ENCODE measurements around the gene KAT8.
"Not testable (repeated sequence)": the region's sequence is repeated elsewhere in the genome, so short reads cannot be mapped to it uniquely, and the experiment has no call there.

Gene KAT8

GRCh38 chr16:31134625-31135534, 17.4 kb downstream of the KAT8 start:
- no peaks in the 10 kb centered on the region for H3K4me1 ChIP-seq (ENCODE audit: low read length)
- H3K79me2 ChIP-seq (ENCODE audit: low read length), result no peaks in the 10 kb centered on the region
- no peaks in the 10 kb centered on the region for H3K27me3 ChIP-seq (replicated peaks; ENCODE audit: insufficient read depth, low read length)
- no peak overlapping the region for H2AFZ ChIP-seq (ENCODE audit: low read length)
- H3K4me2 ChIP-seq (ENCODE audit: low read depth, low read length), result no peak overlapping the region
- no peak overlapping the region for H3K27ac ChIP-seq (ENCODE audit: low read length)
- H3K9me3 ChIP-seq (replicated peaks; ENCODE audit: insufficient read depth, low read length), result no peaks in the 10 kb centered on the region
- H3K9ac ChIP-seq (ENCODE audit: low read length), result no peak overlapping the region
- no peak for DNase-seq
- no peaks in the 10 kb centered on the region for H3F3A ChIP-seq (ENCODE audit: insufficient read depth, low read length)
- no peak overlapping the region for H3K4me3 ChIP-seq (ENCODE audit: low read length)
- TF ChIP-seq EZH2 (optimal IDR thresholded peaks at IDR 0.05; ENCODE audit: low read depth, low read length) (no peak), EZH2phosphoT487 (IDR thresholded peaks at IDR 0.05; ENCODE audit: low read length) (no peak), CTCF (IDR thresholded peaks at IDR 0.05; ENCODE audit: low read length) (no peak)
- no peaks in the 10 kb centered on the region for H4K20me1 ChIP-seq (ENCODE audit: insufficient read depth, low read length)
- no peaks in the 10 kb centered on the region for H3K9me2 ChIP-seq (replicated peaks; ENCODE audit: insufficient read depth, low read length)
- H3K36me3 ChIP-seq (replicated peaks; ENCODE audit: insufficient read depth, low read length), result no peaks in the 10 kb centered on the region

- H3K27ac ChIP-seq (ENCODE audit: low read length), result no peak within 1 kb of the TSS
- no peaks in the 10 kb centered on the region for H3K9me3 ChIP-seq (replicated peaks; ENCODE audit: insufficient read depth, low read length)
- H2AFZ ChIP-seq (ENCODE audit: low read length), result no peak within 1 kb of the TSS
- H3K4me3 ChIP-seq (ENCODE audit: low read length), result no peak within 1 kb of the TSS
- no peak within 1 kb of the TSS for H3K9ac ChIP-seq (ENCODE audit: low read length)
- no peak for DNase-seq
- H3K27me3 ChIP-seq (replicated peaks; ENCODE audit: insufficient read depth, low read length), result no peaks in the 10 kb centered on the region
- H3K79me2 ChIP-seq (ENCODE audit: low read length), result no peaks in the 10 kb centered on the region
- no peaks in the 10 kb centered on the region for H3K4me1 ChIP-seq (ENCODE audit: low read length)
- no peaks in the 10 kb centered on the region for H4K20me1 ChIP-seq (ENCODE audit: insufficient read depth, low read length)
- H3K9me2 ChIP-seq (replicated peaks; ENCODE audit: insufficient read depth, low read length), result no peaks in the 10 kb centered on the region
- H3K36me3 ChIP-seq (replicated peaks; ENCODE audit: insufficient read depth, low read length), result no peaks in the 10 kb centered on the region
- H3K4me2 ChIP-seq (ENCODE audit: low read depth, low read length), result no peak within 1 kb of the TSS
- no peaks in the 10 kb centered on the region for H3F3A ChIP-seq (ENCODE audit: insufficient read depth, low read length)
- TF ChIP-seq EZH2 (optimal IDR thresholded peaks at IDR 0.05; ENCODE audit: low read depth, low read length) (no peak), CTCF (IDR thresholded peaks at IDR 0.05; ENCODE audit: low read length) (no peak), EZH2phosphoT487 (IDR thresholded peaks at IDR 0.05; ENCODE audit: low read length) (no peak)
Measured at GRCh38 chr16:31135535-31136286, 18.2 kb downstream of the KAT8 start, which contains the start of gene PRSS8. PRSS8 (minus strand) TSS chr16:31135727; CDS start chr16:31135498, 229 bp downstream.

DNA sequence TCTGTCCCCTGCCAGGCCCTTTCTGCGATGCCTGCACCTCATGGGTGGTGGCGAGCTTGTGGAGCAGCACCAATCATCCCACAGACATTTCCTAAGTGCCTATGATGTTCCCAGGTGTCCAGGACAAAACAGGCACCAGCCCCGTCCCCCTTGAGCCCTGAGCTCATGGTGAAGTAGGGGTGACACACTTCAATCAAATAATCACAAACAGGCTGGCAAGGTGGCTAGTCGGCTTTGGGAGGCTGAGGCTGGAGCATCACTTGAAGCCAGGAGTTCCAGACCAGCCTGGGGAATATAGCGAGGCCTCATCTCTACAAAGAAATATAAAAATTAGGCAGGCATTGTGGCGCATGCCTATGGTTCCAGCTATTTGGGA, 18.8 kb downstream of the KAT8 start:
- H4K20me1 ChIP-seq (ENCODE audit: insufficient read depth, low read length), result no peaks in the 10 kb centered on the region
- H3K27ac ChIP-seq (ENCODE audit: low read length), result no peak overlapping the region
- no peaks in the 10 kb centered on the region for H3F3A ChIP-seq (ENCODE audit: insufficient read depth, low read length)
- H2AFZ ChIP-seq (ENCODE audit: low read length), result no peak overlapping the region
- no peak overlapping the region for H3K4me2 ChIP-seq (ENCODE audit: low read depth, low read length)
- H3K9me3 ChIP-seq (replicated peaks; ENCODE audit: insufficient read depth, low read length), result no peaks in the 10 kb centered on the region
- H3K79me2 ChIP-seq (ENCODE audit: low read length), result no peaks in the 10 kb centered on the region
- no peaks in the 10 kb centered on the region for H3K9me2 ChIP-seq (replicated peaks; ENCODE audit: insufficient read depth, low read length)
- DNase-seq, result no peak
- H3K9ac ChIP-seq (ENCODE audit: low read length), result no peak overlapping the region
- no peaks in the 10 kb centered on the region for H3K27me3 ChIP-seq (replicated peaks; ENCODE audit: insufficient read depth, low read length)
- no peak overlapping the region for H3K4me3 ChIP-seq (ENCODE audit: low read length)
- H3K4me1 ChIP-seq (ENCODE audit: low read length), result peaks cover 2% of the 10 kb centered on the region
- no peak for TF ChIP-seq CTCF (IDR thresholded peaks at IDR 0.05; ENCODE audit: low read length)
- H3K36me3 ChIP-seq (replicated peaks; ENCODE audit: insufficient read depth, low read length), result no peaks in the 10 kb centered on the region

- H3K9ac ChIP-seq (ENCODE audit: low read length); H3F3A ChIP-seq (ENCODE audit: insufficient read depth, low read length); H3K9me3 ChIP-seq (replicated peaks; ENCODE audit: insufficient read depth, low read length); DNase-seq; H3K79me2 ChIP-seq (ENCODE audit: low read length); H4K20me1 ChIP-seq (ENCODE audit: insufficient read depth, low read length); H2AFZ ChIP-seq (ENCODE audit: low read length); H3K4me1 ChIP-seq (ENCODE audit: low read length); H3K4me3 ChIP-seq (ENCODE audit: low read length); H3K4me2 ChIP-seq (ENCODE audit: low read depth, low read length); H3K9me2 ChIP-seq (replicated peaks; ENCODE audit: insufficient read depth, low read length); H3K27me3 ChIP-seq (replicated peaks; ENCODE audit: insufficient read depth, low read length); H3K36me3 ChIP-seq (replicated peaks; ENCODE audit: insufficient read depth, low read length); H3K27ac ChIP-seq (ENCODE audit: low read length): not testable (repeated sequence)
Measured at GRCh38 chr16:31136822-31137499, 19.5 kb downstream of the KAT8 start.
